HEK293 (cell line): ENCODE measurements around the gene PIEZO1.
A peak's percentile ranks its signal among the peaks of the same experiment; 100 is the strongest.

Experiments
- CTCF ChIA-PET: fragments of 350-600 bp; formaldehyde crosslinking; extraction: SDS; loops from one replicate; lab custom pipeline; 2021; ENCODE audit warnings: antibody characterized with exemption; lab: Yijun Ruan, JAX
- POLR2A ChIA-PET: fragments of 300-600 bp; formaldehyde crosslinking; extraction: SDS; loops from one replicate; lab custom pipeline; 2020; ENCODE audit warnings: antibody characterized with exemption, inconsistent platforms; lab: Yijun Ruan, JAX
- H3K27ac ChIP-seq: fragments of 200-500 bp; sonication (Bioruptor generic); 2 replicates; pipeline ENCODE4 v1.5.1; 2014; ENCODE audit warnings: low read depth, low read length, control low read depth, inconsistent platforms; ENCODE audit errors: extremely low read depth
- H3K36me3 ChIP-seq, 2 experiments: fragments of 200-500 bp in 1 of 2; sonication (Bioruptor generic) in 1 of 2; 1 replicate in 1 of 2; 2 replicates in 1 of 2; pipeline ENCODE4 v1.5.1; 2014 to 2017; ENCODE audit warnings: inconsistent platforms in 2 of 2, low read length in 2 of 2; ENCODE audit not compliant: control insufficient read depth in 2 of 2, insufficient read depth in 1 of 2
- H3K4me1 ChIP-seq: fragments of 200-500 bp; sonication (Bioruptor generic); 2 replicates; pipeline ENCODE4 v1.5.1; 2014; ENCODE audit warnings: mild to moderate bottlenecking, low read length, inconsistent platforms; ENCODE audit not compliant: control insufficient read depth, insufficient read depth
- H3K4me3 ChIP-seq: 2 replicates; pipeline ENCODE4 v1.5.1; 2011; ENCODE audit warnings: low read depth, mild to moderate bottlenecking, control low read depth, low read length, moderate library complexity
- H3K9me3 ChIP-seq: fragments of 200-500 bp; sonication (Bioruptor generic); 2 replicates; pipeline ENCODE4 v1.5.1; 2014; ENCODE audit warnings: low read depth, low read length, inconsistent platforms; ENCODE audit not compliant: control insufficient read depth, insufficient read depth
- GLIS1 ChIP-seq: fragments of 450-650 bp; formaldehyde crosslinking; IDR thresholded peaks from 2 replicates; pipeline ENCODE4 v1.5.1; 2016; ENCODE audit warnings: missing biosample characterization, missing genetic modification characterization
- KLF1 ChIP-seq: fragments of 450-650 bp; formaldehyde crosslinking; IDR thresholded peaks from 2 replicates; pipeline ENCODE4 v1.5.1; 2016; ENCODE audit warnings: missing biosample characterization, missing genetic modification characterization
- KLF8 ChIP-seq: fragments of 450-650 bp; formaldehyde crosslinking; IDR thresholded peaks from 2 replicates; pipeline ENCODE4 v1.5.1; 2016; ENCODE audit warnings: missing biosample characterization, missing genetic modification characterization
- MYNN ChIP-seq: fragments of 450-650 bp; formaldehyde crosslinking; IDR thresholded peaks from 2 replicates; pipeline ENCODE4 v1.5.1; 2016; ENCODE audit warnings: missing biosample characterization, missing genetic modification characterization, borderline replicate concordance
- YY1 ChIP-seq: fragments of 450-650 bp; formaldehyde crosslinking; IDR thresholded peaks from 2 replicates; pipeline ENCODE4 v1.5.1; 2018; ENCODE audit warnings: missing biosample characterization, missing genetic modification characterization
- ZBTB17 ChIP-seq: fragments of 450-650 bp; formaldehyde crosslinking; IDR thresholded peaks from 2 replicates; pipeline ENCODE4 v1.5.1; 2016; ENCODE audit warnings: missing biosample characterization, missing genetic modification characterization
- ZBTB20 ChIP-seq: fragments of 450-650 bp; formaldehyde crosslinking; IDR thresholded peaks from 2 replicates; pipeline ENCODE4 v1.5.1; 2016; ENCODE audit warnings: missing biosample characterization, missing genetic modification characterization
- ZNF157 ChIP-seq: fragments of 450-650 bp; formaldehyde crosslinking; IDR thresholded peaks from 2 replicates; pipeline ENCODE4 v1.5.1; 2016; ENCODE audit warnings: missing biosample characterization, missing genetic modification characterization
- ZNF239 ChIP-seq: fragments of 450-650 bp; formaldehyde crosslinking; IDR thresholded peaks from 2 replicates; pipeline ENCODE4 v1.5.1; 2016; ENCODE audit warnings: missing biosample characterization, missing genetic modification characterization
- ZNF248 ChIP-seq: fragments of 450-650 bp; formaldehyde crosslinking; IDR thresholded peaks from 2 replicates; pipeline ENCODE4 v1.5.1; 2017; ENCODE audit warnings: missing biosample characterization, missing genetic modification characterization
- ZNF292 ChIP-seq: fragments of 450-650 bp; formaldehyde crosslinking; IDR thresholded peaks from 2 replicates; pipeline ENCODE4 v1.5.1; 2016; ENCODE audit warnings: low read depth, missing biosample characterization, missing genetic modification characterization, borderline replicate concordance
- ZNF341 ChIP-seq: fragments of 450-650 bp; formaldehyde crosslinking; IDR thresholded peaks from 2 replicates; pipeline ENCODE4; 2016; ENCODE audit warnings: low read depth, missing biosample characterization, missing genetic modification characterization
- ZNF350 ChIP-seq: fragments of 450-650 bp; formaldehyde crosslinking; IDR thresholded peaks from 2 replicates; pipeline ENCODE4 v1.5.0; 2017; ENCODE audit warnings: missing biosample characterization, mild to moderate bottlenecking, missing genetic modification characterization
- ZNF423 ChIP-seq: fragments of 450-650 bp; formaldehyde crosslinking; IDR thresholded peaks from 2 replicates; pipeline ENCODE4 v1.5.1; 2016; ENCODE audit warnings: missing biosample characterization, missing genetic modification characterization
- ZNF510 ChIP-seq: fragments of 450-650 bp; formaldehyde crosslinking; IDR thresholded peaks from 2 replicates; pipeline ENCODE4 v1.5.1; 2018; ENCODE audit warnings: mild to moderate bottlenecking, missing genetic modification characterization, missing biosample characterization; ENCODE audit not compliant: insufficient replicate concordance
- ZNF624 ChIP-seq: fragments of 450-650 bp; formaldehyde crosslinking; IDR thresholded peaks from 2 replicates; pipeline ENCODE4 v1.5.1; 2017; ENCODE audit warnings: missing biosample characterization, missing genetic modification characterization
- ZSCAN30 ChIP-seq: fragments of 450-650 bp; IDR thresholded peaks from 2 replicates; pipeline ENCODE4 v1.5.1; 2018; ENCODE audit warnings: missing biosample characterization, mild to moderate bottlenecking, missing genetic modification characterization, moderate library complexity
- TF ChIP-seq, protein P1 (sequence below): fragments of 450-650 bp; formaldehyde crosslinking; IDR thresholded peaks from 2 replicates; pipeline ENCODE4 v1.5.1; 2016; ENCODE audit warnings: missing biosample characterization, missing genetic modification characterization
- TF ChIP-seq, protein P2 (sequence below): fragments of 450-650 bp; formaldehyde crosslinking; IDR thresholded peaks from 2 replicates; pipeline ENCODE4 v1.5.1; 2016; ENCODE audit warnings: missing biosample characterization, missing genetic modification characterization
- TF ChIP-seq, protein P3 (sequence below): fragments of 450-650 bp; formaldehyde crosslinking; IDR thresholded peaks from 2 replicates; pipeline ENCODE4 v1.5.1; 2017; ENCODE audit warnings: missing biosample characterization, missing genetic modification characterization
- TF ChIP-seq, protein P4 (sequence below): fragments of 450-650 bp; formaldehyde crosslinking; IDR thresholded peaks from 2 replicates; pipeline ENCODE4 v1.5.1; 2016; ENCODE audit warnings: missing biosample characterization, missing genetic modification characterization

The PIEZO1 gene

DNA sequence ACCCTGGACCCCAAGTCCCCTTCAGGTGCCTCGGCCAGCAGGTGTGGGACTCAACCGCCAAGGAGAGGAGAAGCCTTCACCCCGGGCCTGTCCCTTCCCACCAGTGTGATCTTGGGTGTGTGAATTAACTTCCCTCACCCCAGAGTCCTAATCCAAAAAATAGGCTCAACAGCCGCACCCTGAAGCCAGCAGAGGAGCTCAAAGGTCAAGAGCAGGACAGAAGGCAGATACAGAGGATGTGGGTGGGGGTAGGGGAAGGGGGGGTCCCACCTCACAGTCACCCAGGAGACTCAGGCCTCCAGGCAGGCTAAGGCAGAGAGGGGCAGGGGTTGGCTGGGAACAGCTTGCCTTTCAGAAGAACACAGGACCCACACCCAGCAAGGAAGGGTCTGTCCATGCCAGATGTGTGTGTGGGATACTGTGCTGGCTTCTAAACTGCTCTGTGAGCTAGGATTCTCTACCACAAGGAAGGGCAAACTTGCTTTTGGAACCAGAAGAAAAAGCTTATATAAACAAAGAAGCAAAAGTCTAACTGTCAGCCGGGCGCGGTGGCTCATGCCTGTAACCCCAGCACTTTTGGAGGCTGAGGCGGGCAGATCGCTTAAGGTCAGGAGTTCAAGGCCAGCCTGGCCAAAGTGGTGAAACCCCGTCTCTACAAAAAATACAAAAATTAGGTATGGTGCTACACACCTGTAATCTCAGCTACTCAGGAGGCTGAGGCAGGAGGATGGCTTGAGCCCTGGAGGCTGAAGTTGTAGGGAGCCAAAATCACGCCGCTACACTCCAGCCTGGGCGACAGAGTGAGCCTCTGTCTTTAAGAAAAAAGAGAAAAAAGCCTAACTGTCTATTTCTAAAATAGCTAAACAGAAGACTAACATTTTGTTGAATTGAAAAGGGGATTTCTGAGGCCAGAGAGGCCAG lies 4.6 kb downstream of the PIEZO1 start:
- Histone ChIP-seq H3K9me3 (no peaks in the 10 kb centered on the region), H3K27ac (no peak overlapping the region; the same call in 1 of the 2 replicates), H3K4me1 (peaks cover 29% of the 10 kb centered on the region), H3K4me3 (no peak overlapping the region), H3K36me3 (no peaks in the 10 kb centered on the region)
- TF ChIP-seq ZNF341 (tag by site-specific recombination) (peak; percentile 55), KLF1 (tag by site-specific recombination) (0 out of 2 replicates have a peak, but pooled peaks have one; percentile 17), YY1 (no peak)
- TF ChIP-seq, protein P1, sequence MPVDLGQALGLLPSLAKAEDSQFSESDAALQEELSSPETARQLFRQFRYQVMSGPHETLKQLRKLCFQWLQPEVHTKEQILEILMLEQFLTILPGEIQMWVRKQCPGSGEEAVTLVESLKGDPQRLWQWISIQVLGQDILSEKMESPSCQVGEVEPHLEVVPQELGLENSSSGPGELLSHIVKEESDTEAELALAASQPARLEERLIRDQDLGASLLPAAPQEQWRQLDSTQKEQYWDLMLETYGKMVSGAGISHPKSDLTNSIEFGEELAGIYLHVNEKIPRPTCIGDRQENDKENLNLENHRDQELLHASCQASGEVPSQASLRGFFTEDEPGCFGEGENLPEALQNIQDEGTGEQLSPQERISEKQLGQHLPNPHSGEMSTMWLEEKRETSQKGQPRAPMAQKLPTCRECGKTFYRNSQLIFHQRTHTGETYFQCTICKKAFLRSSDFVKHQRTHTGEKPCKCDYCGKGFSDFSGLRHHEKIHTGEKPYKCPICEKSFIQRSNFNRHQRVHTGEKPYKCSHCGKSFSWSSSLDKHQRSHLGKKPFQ: peak; percentile 86
- TF ChIP-seq, protein P2, sequence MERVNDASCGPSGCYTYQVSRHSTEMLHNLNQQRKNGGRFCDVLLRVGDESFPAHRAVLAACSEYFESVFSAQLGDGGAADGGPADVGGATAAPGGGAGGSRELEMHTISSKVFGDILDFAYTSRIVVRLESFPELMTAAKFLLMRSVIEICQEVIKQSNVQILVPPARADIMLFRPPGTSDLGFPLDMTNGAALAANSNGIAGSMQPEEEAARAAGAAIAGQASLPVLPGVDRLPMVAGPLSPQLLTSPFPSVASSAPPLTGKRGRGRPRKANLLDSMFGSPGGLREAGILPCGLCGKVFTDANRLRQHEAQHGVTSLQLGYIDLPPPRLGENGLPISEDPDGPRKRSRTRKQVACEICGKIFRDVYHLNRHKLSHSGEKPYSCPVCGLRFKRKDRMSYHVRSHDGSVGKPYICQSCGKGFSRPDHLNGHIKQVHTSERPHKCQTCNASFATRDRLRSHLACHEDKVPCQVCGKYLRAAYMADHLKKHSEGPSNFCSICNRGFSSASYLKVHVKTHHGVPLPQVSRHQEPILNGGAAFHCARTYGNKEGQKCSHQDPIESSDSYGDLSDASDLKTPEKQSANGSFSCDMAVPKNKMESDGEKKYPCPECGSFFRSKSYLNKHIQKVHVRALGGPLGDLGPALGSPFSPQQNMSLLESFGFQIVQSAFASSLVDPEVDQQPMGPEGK: peak; percentile 12; the same call in 1 of the 2 replicates
- POLR2A ChIA-PET: interaction anchor here (0.6 to 6.7 kb wide), 6 partner anchors 10 to 451 kb away, joined by 3 to 97 read pairs (median 4); partner anchors contain the start of gene APRT
- CTCF ChIA-PET: interaction anchor here (1.0 to 3.3 kb wide), 3 partner anchors 17 to 20 kb away, joined by 3 to 16 read pairs (median 4); no protein-coding TSS in a partner anchor

DNA sequence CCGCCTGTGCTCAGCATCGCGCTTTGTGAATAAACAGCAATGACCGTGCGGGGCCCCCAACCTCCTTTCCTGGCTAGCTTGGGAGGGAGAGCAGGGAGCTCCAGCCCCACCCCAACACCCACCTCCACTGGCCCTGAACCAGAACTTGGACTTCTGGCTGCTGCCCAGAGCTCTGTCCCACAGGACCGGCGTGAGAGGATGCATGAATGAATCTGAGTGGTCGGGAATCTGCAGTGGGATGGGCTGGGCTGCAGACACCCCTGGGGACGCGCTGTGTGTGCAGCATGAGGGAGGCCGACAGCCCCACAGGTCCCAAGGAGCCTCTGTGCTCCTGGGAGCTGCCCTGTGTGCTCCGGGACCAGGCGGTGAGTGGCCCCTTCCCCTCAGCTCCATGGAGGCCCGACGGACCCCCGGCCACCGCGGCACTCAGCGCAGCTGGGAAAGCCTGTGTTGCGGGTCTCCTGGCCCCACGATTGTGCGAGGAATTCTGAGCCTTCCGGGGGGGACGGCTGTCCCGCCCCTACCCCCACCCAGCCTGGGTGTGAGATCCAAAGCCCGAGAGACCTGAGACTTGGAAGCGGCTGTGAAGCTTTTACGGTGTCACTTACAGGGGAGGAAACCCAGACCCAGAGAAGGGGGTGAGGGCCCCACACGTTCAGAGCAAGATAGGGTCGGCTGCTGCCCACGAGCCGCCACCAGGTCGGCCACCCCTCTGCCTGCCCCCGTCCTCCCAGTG lies 5.4 kb downstream of the PIEZO1 start:
- no peaks in the 10 kb centered on the region for H3K9me3 ChIP-seq
- H3K27ac ChIP-seq: peak overlapping the region; percentile 11; the same call in 1 of the 2 replicates
- H3K36me3 ChIP-seq: no peaks in the 10 kb centered on the region
- ChIA-PET CTCF (interaction anchor here (0.6 to 1.0 kb wide), 4 partner anchors 20 to 163 kb away, joined by 3 to 4 read pairs (median 4); no protein-coding TSS in a partner anchor), POLR2A (interaction anchor here (0.6 to 6.7 kb wide), 4 partner anchors 10 to 452 kb away, joined by 3 to 97 read pairs (median 3); no protein-coding TSS in a partner anchor)
- H3K4me1 ChIP-seq: peaks cover 29% of the 10 kb centered on the region
- H3K4me3 ChIP-seq: no peak overlapping the region
- TF ChIP-seq ZNF248 (tag by site-specific recombination) (no peak), ZSCAN30 (tag by site-specific recombination) (no peak), ZNF292 (no peak), KLF8 (tag by site-specific recombination) (no peak), GLIS1 (tag by site-specific recombination) (peak; percentile 20; the same call in 1 of the 2 replicates), ZNF239 (tag by site-specific recombination) (no peak), ZNF350 (tag by site-specific recombination) (no peak), ZBTB20 (peak; percentile 75), ZNF624 (no peak), ZNF510 (no peak), MYNN (tag by site-specific recombination) (no peak), ZNF423 (tag by site-specific recombination) (no peak), ZBTB17 (tag by site-specific recombination) (no peak), ZNF157 (tag by site-specific recombination) (no peak), ZNF341 (tag by site-specific recombination) (0 out of 2 replicates have a peak, but pooled peaks have one; percentile 7), KLF1 (tag by site-specific recombination) (peak; percentile 47)
- TF ChIP-seq, protein P3, sequence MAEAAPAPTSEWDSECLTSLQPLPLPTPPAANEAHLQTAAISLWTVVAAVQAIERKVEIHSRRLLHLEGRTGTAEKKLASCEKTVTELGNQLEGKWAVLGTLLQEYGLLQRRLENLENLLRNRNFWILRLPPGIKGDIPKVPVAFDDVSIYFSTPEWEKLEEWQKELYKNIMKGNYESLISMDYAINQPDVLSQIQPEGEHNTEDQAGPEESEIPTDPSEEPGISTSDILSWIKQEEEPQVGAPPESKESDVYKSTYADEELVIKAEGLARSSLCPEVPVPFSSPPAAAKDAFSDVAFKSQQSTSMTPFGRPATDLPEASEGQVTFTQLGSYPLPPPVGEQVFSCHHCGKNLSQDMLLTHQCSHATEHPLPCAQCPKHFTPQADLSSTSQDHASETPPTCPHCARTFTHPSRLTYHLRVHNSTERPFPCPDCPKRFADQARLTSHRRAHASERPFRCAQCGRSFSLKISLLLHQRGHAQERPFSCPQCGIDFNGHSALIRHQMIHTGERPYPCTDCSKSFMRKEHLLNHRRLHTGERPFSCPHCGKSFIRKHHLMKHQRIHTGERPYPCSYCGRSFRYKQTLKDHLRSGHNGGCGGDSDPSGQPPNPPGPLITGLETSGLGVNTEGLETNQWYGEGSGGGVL (tag by site-specific recombination): peak; percentile 64
- TF ChIP-seq, protein P4, sequence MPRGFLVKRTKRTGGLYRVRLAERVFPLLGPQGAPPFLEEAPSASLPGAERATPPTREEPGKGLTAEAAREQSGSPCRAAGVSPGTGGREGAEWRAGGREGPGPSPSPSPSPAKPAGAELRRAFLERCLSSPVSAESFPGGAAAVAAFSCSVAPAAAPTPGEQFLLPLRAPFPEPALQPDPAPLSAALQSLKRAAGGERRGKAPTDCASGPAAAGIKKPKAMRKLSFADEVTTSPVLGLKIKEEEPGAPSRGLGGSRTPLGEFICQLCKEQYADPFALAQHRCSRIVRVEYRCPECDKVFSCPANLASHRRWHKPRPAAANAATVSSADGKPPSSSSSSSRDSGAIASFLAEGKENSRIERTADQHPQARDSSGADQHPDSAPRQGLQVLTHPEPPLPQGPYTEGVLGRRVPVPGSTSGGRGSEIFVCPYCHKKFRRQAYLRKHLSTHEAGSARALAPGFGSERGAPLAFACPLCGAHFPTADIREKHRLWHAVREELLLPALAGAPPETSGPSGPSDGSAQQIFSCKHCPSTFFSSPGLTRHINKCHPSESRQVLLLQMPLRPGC: no peak
- TF ChIP-seq, protein P2: peak; percentile 12; the same call in 1 of the 2 replicates
